ENCODE measurements around the gene CPEB4. TPM values are rescaled to one million over a fixed set of nuclear protein-coding genes. Genes with fewer than 3 reads are reported as not detected.
A peak's percentile ranks its signal among the peaks of the same experiment; 100 is the strongest.

The CPEB4 gene
- total RNA-seq, 2 donors from 2014 or later = 9.4 to 11.3 TPM

DNA sequence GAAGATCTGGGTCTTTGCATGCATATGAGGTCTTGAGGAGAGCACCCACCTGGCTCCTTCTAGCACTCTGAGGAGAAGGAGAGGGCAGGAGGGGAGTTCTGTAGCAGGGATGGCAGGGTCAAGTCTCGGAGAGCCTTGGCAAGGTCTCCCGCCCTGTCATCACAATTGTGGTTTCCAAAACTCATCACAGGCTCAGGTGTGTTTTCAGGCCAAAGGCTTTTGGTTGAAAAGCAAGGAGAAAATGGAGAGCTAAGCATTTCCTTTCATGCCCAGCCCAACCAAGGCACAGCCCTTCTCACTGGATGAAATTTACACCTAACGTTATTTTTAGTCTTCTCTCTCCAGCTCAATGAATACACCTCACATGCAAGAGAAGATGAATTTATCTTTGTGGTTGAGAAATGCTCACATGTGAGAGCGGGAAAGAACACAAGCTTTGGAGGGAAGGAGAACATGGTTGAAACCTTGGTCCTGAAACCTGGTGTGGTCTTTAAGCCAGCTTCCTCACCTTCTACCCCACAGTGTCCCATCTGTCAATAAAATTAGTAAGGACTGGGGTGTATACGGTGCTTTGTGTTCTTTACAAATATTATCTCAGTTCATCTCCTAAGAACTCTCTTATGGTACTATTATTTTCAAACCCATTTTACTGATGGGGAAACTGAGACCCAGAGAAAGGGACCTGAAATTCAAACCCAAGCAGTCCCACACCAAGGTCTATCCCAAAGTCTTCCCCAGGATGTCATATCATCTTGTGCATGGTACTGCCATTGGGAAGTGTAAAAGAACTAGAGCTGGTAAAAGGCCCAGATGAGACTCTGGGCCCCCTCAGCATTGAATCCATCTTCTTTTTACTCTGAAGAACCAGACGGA is 47.8 kb upstream of the CPEB4 start:
- Histone ChIP-seq H3K27ac (ENCODE audit: low read depth, low read length) (no peak overlapping the region), H3K4me3 (ENCODE audit: low read length) (no peak overlapping the region), H3K27me3 (ENCODE audit: control insufficient read depth, insufficient read depth, low read length, poor library complexity, severe bottlenecking) (no peaks in the 10 kb centered on the region), H3K36me3 (ENCODE audit: control insufficient read depth, insufficient read depth, low read length) (no peaks in the 10 kb centered on the region), H3K9me3 (ENCODE audit: control insufficient read depth, low read length) (peaks cover 6% of the 10 kb centered on the region), H3K4me1 (ENCODE audit: control insufficient read depth, insufficient read depth, low read length) (no peaks in the 10 kb centered on the region), H3K9ac (ENCODE audit: extremely low read depth, low read length, poor library complexity, severe bottlenecking) (no peak overlapping the region)
- peak overlapping the region; percentile 35 for H3K27ac Mint-ChIP-seq
- no peaks in the 10 kb centered on the region for H3K36me3 Mint-ChIP-seq (ENCODE audit: low read depth)
- no peak overlapping the region for H3K4me3 Mint-ChIP-seq
- no peaks in the 10 kb centered on the region for H3K9me3 Mint-ChIP-seq
- H3K27me3 Mint-ChIP-seq (ENCODE audit: insufficient read depth) = no peaks in the 10 kb centered on the region
- TF ChIP-seq CTCF (conservative IDR thresholded peaks at IDR 0.05) = no peak
- WGBS, 2 experiments (ENCODE audit: insufficient coverage in 1 of 2, insufficient read length in 1 of 2) = 73 to 87% methylated on average over 3 to 6 of the region's 6 CpGs
- no peak for DNase-seq
- H3K4me1 Mint-ChIP-seq = peaks cover 20% of the 10 kb centered on the region

DNA sequence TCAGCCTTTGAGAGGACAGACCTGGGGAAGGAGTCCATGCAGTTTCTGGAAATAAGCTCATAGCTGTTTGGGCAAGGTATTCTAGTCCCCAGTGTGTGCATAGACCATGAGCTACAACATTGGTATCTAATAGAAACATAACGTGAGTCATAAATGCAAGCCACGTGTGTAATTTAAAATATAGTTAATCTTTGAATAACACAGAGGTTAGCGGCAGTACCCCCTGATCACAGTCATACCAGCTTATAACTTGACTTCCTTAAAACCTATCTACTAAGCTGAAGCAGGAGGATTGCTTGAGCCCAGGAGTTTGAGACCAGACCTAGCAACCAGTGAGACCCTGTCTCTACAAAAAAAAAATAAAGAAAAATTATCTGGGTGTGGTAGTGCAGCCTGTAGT is 46.4 kb upstream of the CPEB4 start:
- H3K4me3 Mint-ChIP-seq = no peak overlapping the region
- Histone ChIP-seq H3K27ac (ENCODE audit: low read depth, low read length) (no peak overlapping the region), H3K36me3 (ENCODE audit: control insufficient read depth, insufficient read depth, low read length) (no peaks in the 10 kb centered on the region), H3K4me1 (ENCODE audit: control insufficient read depth, insufficient read depth, low read length) (no peaks in the 10 kb centered on the region), H3K9ac (ENCODE audit: extremely low read depth, low read length, poor library complexity, severe bottlenecking) (no peak overlapping the region), H3K27me3 (ENCODE audit: control insufficient read depth, insufficient read depth, low read length, poor library complexity, severe bottlenecking) (no peaks in the 10 kb centered on the region), H3K9me3 (ENCODE audit: control insufficient read depth, low read length) (peaks cover 6% of the 10 kb centered on the region), H3K4me3 (ENCODE audit: low read length) (no peak overlapping the region)
- H3K4me1 Mint-ChIP-seq = peaks cover 10% of the 10 kb centered on the region
- peaks cover 3% of the 10 kb centered on the region for H3K9me3 Mint-ChIP-seq
- no peak for TF ChIP-seq CTCF (conservative IDR thresholded peaks at IDR 0.05)
- no peak for DNase-seq
- H3K27me3 Mint-ChIP-seq (ENCODE audit: insufficient read depth) = no peaks in the 10 kb centered on the region
- H3K27ac Mint-ChIP-seq = no peak overlapping the region
- no peaks in the 10 kb centered on the region for H3K36me3 Mint-ChIP-seq (ENCODE audit: low read depth)
- 100% methylated on average over 1 to 3 of the region's 3 CpGs for WGBS, 2 experiments (ENCODE audit: insufficient coverage in 1 of 2, insufficient read length in 1 of 2)

DNA sequence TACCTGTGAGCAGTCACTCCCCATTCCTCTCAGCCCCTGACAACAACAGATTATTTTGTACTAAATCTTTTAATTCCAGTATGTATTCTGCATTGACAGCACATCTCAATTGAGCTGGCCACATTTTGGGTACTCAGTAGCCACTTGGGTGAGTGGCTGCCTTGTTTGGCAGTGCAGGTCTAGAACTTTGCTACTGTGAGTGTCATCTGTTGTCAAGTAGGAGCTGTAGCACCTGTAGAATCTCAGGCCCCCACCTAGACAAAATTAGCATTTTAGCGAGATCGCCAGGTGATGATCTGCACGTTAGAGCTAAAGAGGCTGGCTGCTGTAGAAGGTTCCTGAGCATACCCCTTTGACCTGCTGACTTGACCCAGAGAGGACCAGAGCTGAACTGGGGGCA is 44.4 kb upstream of the CPEB4 start:
- no peaks in the 10 kb centered on the region for H3K36me3 Mint-ChIP-seq (ENCODE audit: low read depth)

More for the DNA sequence above, 44.4 kb upstream of the CPEB4 start:
- WGBS, 2 experiments (ENCODE audit: insufficient coverage in 1 of 2, insufficient read length in 1 of 2) = 65 to 67% methylated on average over 3 of the region's 3 CpGs
- H3K36me3 ChIP-seq (ENCODE audit: control insufficient read depth, insufficient read depth, low read length) = no peaks in the 10 kb centered on the region
- no peak overlapping the region for H3K9ac ChIP-seq (ENCODE audit: extremely low read depth, low read length, poor library complexity, severe bottlenecking)
- no peak for DNase-seq
- no peaks in the 10 kb centered on the region for H3K27me3 Mint-ChIP-seq (ENCODE audit: insufficient read depth)
- peaks cover 1% of the 10 kb centered on the region for H3K9me3 ChIP-seq (ENCODE audit: control insufficient read depth, low read length)
- no peaks in the 10 kb centered on the region for H3K4me1 ChIP-seq (ENCODE audit: control insufficient read depth, insufficient read depth, low read length)
- H3K4me1 Mint-ChIP-seq = peaks cover 10% of the 10 kb centered on the region
- no peak overlapping the region for H3K4me3 Mint-ChIP-seq
- H3K27me3 ChIP-seq (ENCODE audit: control insufficient read depth, insufficient read depth, low read length, poor library complexity, severe bottlenecking) = no peaks in the 10 kb centered on the region
- TF ChIP-seq CTCF (conservative IDR thresholded peaks at IDR 0.05) = no peak
- H3K27ac Mint-ChIP-seq = no peak overlapping the region
- H3K27ac ChIP-seq (ENCODE audit: low read depth, low read length) = no peak overlapping the region
- H3K9me3 Mint-ChIP-seq = peaks cover 3% of the 10 kb centered on the region
- no peak overlapping the region for H3K4me3 ChIP-seq (ENCODE audit: low read length)

Data from endodermal cell (in vitro differentiated cells).